ENCODE results near the gene CUTA.

GRCh38 chr6:33380272-33380981 is 37.5 kb downstream of the CUTA start:
- TF ChIP-seq CTCF (conservative IDR thresholded peaks at IDR 0.05) = no peak
- no peak for TF ChIP-seq ZFX (IDR thresholded peaks at IDR 0.05)

All from C4-2B (cell line).